ENCODE measurements around the gene CYBA.
A peak's percentile ranks its signal among the peaks of the same experiment; 100 is the strongest.
"Not testable (repeated sequence)": the region's sequence is repeated elsewhere in the genome, so short reads cannot be mapped to it uniquely, and the experiment has no call there.

Gene CYBA

GRCh38 chr16:88686062-88686438, 35.2 kb upstream of the CYBA start:
- DNase-seq = peak; percentile 34 to 47

- peak; percentile 64 to 66 for DNase-seq
These were observed 34.6 kb upstream of the CYBA start for GRCh38 chr16:88685156-88686061.

DNA sequence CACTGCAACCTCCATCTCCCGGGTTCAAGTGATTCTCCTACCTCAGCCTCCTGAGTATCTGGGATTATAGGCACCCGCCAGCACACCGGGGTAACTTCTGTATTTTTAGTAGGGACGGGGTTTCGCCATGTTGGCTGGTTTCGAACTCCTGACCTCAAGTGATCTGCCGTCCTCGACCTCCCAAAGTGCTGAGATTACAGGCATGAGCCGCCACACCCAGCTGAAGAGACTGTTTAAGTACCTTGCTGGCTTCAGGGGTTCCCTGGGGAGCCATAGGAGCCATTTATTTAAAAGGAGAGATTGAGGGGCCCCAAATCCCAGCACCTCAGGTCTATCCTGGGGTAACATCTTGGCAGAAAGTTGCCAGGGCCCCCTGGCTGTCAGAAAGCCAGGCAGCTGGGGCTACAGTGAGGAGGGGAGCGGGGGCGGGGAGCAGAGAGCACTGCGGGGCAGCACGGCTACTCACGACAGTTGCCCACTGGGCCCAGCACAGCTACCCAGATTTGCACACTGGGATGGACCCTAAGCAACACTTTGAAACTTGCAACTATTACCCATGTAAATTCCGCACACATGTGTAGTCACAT, 33.8 kb upstream of the CYBA start:
- DNase-seq = no peak

GRCh38 chr16:88681709-88682451, 31.0 kb upstream of the CYBA start:
- peak; percentile 53 to 55 for DNase-seq

GRCh38 chr16:88681084-88681680, 30.3 kb upstream of the CYBA start:
- DNase-seq = peak in 1 of 2 experiments; percentile 47

GRCh38 chr16:88680554-88681083, 29.8 kb upstream of the CYBA start:
- DNase-seq = no peak

DNA sequence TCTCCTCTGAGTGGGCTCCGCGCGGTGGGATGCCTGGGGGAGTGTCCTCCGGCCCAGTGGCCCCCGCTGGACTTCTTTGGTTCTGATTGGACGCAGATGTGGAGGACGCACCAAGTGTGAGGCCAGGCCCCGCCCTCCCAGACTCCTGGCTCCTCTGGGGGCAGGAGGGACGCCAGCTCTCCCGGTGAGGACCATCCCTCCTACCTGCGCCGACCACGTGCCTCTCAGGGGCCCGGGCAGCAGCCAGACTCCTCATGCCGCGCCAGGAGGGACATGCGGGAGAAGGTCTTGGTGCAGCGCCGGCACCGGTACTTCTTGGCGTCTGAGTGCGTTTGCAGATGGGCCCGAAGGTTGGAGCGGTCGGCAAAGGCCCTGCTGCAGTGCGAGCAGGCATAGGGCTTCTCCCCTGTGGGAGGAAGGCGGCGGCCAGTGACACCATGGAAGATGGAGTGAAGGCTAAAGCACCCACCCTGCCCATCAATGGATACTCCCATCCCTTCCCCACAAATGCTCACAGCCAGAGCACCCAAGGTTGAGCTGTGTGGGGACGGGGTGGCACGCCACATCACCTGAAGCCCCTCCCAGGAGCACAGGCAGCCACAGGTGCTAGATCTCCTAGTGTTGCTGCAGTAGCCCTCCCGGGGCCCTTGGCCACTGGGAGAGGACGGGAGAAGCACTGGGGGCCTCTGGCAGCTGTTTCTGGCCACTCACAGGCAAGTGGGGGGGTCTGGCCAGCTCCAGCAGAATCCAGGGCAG, 27.5 kb upstream of the CYBA start:
- no peak for DNase-seq

- DNase-seq = no peak
These were observed 26.9 kb upstream of the CYBA start for GRCh38 chr16:88677721-88678120.

DNA sequence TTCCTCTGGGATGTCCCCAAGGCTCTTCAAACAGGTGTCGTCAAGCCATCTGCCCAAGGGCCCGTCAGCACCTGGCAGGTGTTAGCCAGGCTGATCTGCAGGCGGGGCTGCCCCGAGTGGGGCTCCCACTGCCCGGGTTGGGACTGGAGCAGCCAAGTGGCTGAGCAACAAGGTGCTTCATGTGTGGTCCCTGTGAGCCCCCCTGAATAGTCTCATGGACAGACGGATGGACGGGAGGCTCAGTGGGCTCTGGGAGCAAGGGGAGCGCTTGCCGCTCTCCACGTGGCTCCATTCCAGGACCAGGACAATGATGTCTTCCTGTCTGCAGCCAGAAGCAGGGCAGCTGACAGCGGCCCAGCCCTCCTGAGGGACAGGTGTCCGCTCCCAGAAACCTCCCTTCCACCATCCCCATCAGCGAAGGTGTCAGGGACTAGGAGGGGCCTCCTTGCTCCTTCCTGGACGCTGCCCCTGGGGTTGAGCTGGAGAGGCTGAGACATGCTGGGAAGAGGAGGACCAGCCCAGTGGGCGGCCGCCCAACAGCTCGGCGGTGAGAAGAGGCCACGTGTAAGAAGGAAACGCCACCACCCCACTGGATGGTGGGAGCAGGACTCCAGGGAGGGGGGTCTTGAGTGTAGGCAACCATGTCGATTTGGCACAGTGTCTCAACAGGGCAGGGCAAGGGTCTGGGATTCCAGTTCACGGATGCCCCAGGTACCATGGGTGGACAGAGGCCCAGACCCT, 25.8 kb upstream of the CYBA start:
- no peak for DNase-seq

GRCh38 chr16:88673716-88674379, 23.0 kb upstream of the CYBA start:
- no peak for DNase-seq

DNA sequence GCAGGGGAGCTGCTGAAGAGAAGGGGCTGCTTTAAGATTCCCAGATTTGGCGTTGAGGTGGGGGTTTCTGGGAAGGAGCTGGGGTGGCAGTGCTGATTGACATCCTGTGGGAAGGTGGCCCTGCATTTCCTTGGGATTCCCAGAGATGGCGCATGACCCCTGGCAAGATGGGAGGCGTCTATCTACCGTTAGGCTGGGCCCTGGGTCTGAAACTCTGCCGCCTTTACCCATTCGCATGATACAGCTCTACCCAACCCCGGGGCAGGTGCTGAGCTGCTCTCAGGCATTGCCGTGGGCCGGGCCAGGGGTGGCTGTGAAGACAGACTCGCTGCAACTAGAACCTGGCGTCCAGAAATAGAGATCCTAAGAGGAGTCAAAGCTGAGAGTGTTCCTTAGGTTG, 21.9 kb upstream of the CYBA start:
- no peak for DNase-seq

DNA sequence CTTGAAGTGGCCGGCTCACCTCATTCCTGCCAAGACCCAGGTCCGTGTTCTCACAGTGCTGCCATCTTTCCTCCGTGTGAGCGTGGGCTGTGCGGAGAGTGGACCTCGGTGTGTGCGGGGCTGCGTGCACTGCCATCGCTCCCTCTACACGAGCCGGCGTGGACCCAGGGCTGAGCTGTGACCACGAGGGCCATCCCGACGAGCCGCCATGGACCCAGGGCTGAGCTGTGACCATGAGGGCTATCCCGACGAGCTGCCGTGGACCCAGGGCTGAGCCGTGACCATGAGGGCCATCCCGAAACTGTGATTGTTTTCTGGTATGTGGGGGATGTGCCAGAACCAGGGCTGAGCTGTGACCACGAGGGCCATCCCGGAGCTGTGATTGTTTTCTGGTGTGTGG, 21.0 kb upstream of the CYBA start:
- DNase-seq = no peak

DNA sequence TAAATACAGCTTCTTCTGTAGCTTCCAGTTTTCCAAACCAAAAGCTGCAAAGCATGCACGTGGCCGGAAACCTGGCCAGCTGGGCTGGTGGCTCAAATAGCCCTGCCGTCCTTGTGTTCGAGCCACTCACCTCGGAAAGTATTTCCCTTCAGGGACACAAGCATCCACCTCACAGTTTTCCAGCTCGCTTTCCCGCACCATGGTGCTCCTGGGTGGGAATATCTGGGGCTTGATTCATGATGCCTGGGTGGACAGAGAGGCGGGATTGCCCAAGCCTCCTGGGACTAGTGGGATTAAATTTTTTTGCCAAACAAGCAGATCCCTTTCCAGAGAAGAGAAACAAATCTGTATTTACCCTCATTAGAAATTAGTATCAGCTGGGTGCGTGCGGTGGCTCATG, 19.1 kb upstream of the CYBA start:
- no peak for DNase-seq

- not testable (repeated sequence) for DNase-seq
These were observed 18.6 kb upstream of the CYBA start for GRCh38 chr16:88669493-88669892.

GRCh38 chr16:88667461-88667860, 16.6 kb upstream of the CYBA start:
- DNase-seq = no peak

DNA sequence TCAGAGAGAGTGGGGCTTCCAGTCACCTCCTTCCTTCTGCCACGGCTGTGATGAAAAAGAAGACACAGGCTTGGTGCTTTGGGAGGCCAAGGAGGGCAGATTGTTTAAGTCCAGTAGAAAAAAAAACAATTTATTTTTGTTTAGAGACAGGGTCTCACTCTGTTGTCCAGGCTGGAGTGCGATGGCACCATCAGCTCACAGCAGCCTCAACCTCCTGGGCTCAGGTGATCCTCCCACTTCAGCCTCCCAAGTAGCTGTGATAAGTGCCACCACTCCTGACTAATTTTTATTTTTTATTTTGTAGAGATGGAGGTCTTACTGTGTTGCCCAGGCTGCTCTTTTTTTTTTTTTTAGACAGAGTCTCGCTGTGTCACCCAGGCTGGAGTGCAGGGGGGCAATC, 14.7 kb upstream of the CYBA start:
- DNase-seq = no peak

- no peak for DNase-seq
These were observed 14.3 kb upstream of the CYBA start for GRCh38 chr16:88665148-88665547.

DNA sequence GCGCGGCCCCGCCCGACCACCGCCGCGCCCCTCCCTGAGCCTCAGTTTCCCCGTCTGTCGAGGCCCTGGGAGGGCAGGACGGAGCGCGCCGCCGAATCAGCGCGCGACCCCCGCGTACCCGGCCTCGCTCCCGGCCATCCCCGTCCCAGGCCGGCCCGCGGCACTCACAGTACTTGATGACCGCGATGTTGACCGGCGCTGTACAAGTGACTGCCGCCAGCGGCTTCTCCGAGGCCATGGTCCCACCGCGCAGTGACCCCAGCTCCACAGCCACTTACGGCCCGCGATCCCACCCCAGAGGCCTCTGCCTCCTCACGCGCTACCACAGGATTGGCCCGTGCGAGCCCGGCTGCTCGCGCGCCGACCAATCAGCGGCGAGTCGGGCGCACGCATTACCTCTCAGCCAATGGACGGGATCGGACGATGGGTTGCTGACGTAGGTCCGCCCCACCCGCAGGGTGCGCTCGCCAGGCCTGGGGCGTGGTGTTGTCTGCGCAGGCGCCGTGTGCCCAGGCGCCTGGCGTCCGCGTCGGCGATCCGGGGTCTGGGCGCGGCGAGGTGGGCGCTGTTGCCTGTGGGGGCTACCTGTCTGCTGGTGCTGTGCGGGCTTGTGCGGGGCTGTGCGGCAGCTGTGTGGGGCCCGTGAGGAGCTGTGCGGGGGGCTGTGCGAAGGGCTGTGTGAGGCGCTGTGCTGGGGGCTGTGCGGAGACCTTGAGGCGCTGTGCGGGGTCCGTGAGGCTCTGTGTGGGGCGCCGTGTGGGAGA, 12.2 kb upstream of the CYBA start, which contains the start of gene MVD:
MVD (minus strand) TSS at position 249 of the 764 bp plus-strand sequence; CDS start at position 238, 11 bp downstream.
- peak; percentile 93 to 95 for DNase-seq

- no peak for DNase-seq
These were observed 11.5 kb upstream of the CYBA start for GRCh38 chr16:88662222-88662842.

DNA sequence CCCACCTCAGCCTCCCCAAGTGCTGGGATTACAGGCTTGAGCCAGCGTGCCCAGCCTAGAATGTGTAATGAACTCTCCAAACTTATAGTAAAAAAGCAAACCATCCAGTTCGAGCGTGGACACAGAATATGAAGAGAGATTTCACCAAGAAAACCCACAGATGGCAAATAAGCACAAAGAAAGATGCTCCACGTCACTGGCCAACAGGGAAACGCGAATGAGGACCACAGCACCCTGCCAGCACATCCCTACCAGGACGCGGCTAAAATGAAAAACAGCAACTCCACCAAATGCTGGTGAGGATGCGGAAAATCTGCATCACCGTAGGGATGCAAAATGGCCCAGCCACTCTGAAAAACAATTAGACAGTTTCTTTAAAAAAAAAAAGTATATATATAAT, 10.6 kb upstream of the CYBA start:
- no peak for DNase-seq
